HG02642 (cell line): Measurements from ENCODE around the gene CHP2.
"Not testable (repeated sequence)": the region's sequence is repeated elsewhere in the genome, so short reads cannot be mapped to it uniquely, and the experiment has no call there.

Source experiments
- ATAC-seq: cut with Tn5 transposase; IDR thresholded peaks from one replicate; pipeline ENCODE4 v1.9.1; 2021; ENCODE audit warnings: mild to moderate bottlenecking; ENCODE audit not compliant: unreplicated experiment, poor library complexity

The CHP2 gene

DNA sequence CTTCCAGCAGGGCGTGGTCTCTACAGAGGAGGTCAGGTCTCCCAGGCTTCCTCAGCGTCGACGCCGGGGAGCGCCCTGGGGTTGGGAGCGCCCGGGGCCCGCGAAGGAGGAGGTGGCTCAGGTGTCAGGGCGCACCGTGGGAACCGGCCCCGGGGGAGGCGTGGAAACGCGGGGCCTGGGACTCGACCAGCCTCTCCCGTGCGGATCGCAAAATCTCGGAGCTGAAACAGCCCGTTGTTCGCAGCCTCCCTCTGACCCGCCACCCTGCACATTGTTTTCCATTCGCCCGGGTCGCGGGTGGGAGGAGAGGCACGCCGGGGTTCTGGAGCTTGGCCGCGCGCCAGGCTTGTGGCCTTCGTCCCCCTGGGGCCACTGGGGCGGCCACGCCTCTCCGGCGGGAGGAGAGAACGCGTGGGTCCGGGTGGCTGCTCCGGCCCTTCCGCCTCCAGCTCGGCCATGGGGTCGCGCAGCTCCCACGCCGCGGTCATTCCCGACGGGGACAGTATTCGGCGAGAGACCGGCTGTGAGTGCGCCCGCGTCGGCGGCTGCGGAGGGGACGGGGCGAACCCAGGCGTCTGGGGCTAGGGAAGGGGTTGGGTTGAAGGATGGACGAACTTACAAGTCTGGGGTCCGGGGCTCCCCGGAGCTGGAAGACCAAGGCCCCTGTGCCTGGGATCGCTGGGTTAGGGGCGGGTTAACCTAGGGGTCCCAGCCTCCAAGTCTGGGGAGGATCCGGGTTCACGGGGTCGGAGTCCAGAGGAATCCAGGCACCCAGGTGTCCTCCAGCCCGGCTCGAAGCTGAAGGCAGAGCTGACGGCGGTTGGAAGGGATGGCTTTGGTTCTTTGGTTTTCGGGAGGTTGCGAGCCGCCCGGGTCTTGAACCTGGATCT is at the start of gene CHP2:
TSS of gene CHP2 (plus strand) at position 433 of the 890 bp plus-strand sequence. CDS start at position 457, 24 bp downstream.
- no peak for ATAC-seq

DNA sequence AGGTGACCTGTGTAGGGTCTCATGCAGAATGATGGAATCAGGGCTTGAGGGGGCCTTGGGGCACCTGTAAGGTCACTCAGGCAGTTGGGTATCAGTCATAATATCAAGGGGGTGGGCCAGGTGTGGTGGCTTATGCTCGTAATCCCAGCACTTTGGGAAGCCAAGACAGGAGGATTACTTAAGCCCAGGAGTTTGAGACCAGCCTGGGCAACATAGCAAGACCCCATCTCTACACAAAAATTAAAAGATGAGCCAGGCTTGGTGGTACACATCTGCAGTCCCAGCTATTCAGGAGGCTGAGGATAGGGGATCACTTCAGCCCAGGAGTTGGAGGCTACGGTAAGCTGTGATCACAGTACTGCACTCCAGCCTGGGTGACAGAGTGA is 49.3 kb upstream of the CHP2 start:
- no peak for ATAC-seq

DNA sequence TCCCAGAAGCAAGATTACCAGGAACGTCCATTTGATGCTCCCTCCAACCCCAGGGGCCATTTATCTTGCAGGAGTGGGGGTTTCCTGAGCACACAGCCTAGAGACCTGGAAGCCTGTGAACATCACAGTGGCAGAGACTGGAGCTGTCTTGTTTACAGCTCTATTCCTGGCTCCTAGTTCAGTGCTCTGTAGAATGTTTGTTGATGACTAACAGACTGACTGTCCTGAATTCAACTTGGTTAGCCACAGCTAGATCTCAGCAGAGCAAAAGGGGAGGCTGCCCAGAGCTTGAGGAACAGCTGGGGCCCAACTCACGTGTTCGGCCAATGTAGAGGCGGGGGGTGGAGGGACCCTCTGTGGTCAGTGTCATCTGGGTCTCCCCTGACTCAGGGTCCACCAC is 48.4 kb upstream of the CHP2 start:
- no peak for ATAC-seq

DNA sequence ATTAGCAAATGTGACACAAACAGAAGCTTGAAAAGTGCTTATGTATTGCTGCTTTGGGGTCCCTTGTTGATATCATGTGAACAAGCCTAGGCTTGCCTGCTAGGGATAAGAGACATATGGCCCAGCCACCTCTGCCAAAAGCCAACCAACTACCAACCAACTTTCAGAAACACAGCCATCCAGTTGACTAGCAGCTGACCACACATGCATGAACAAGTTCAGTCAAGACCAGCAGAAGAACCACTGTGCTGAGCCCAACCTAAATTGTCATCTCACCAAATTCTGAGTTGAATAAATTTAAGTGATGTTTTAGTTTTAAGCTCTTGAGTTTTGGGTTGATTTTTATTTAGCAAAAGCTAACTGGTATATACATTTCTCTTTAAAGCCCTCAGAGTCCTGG is 45.3 kb upstream of the CHP2 start:
- no peak for ATAC-seq

DNA sequence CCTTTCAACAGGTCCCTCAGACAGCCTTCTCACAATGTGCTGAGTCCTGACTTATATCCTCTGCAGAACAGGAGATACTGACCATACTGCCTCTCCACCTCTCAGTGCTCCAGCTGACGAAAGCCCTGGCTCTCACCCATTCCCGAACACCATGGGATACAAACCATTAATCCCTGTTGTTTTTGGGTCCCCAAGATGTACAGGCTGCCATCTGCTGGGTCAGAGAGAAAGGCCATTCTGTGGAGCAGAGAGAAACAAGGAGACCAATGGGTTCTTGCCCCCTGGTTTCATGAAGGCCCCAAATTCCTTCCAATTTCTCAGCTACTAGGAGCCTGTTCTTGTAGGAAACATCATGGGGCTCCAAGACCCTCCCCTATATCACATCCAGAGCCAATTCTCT is 44.8 kb upstream of the CHP2 start:
- no peak for ATAC-seq

DNA sequence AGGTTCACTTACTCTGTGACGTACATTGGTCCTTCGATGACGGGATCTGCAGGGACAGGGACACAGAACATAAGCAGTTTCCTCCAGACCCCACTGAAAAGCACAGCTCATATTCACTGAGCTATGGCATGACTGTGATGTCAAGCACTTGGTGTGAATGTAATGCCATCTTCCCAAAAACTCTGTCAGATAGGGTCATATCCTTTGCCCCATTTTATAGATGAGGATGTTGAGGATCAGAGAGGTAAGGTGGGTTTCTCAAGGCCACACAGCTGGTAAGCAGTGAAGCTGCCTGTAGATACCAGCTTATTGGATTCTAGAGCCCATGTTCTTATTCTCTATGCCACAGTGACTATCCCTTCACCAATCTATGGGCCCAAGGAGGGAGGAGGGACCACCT is 44.3 kb upstream of the CHP2 start:
- no peak for ATAC-seq

DNA sequence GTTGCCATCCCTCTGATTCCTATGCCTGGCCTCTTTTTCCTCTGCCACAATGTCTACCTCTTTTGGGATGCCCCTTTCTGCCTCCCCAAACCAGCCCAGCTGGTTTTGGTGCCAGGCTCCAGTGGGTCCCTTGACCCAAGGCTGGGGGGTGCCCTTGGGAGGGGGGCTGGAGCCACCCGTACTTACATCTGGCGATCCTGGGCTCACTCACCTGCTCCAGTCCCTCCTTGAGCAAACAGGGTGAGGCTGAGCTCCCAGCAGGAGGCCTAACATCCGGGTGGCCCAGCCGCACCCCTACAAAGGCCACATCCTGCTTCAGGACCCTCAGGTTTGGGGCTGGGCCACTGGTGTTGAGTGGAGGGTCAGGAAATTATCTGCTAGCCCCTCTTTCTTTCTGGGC is 43.0 kb upstream of the CHP2 start:
- no peak for ATAC-seq

DNA sequence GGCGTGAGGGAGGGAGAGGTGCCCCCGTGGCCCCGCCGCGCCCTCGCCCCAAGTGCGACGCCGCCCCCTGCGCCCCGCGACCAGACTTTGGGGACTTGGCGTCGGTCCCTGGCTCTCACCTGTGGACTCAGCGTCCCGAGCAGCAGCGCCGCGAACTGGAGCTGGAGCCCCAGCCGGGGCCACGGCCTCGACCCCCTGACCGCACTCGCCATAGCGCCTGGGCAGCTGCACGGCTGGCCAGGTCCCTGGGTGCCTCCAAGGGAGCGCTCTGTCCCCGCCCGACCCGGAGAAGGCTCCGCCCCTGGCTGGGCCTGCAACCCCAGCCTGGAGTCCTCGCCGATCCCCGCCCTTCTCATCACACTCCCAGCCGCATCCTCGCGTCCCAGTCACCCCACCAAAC is 41.9 kb upstream of the CHP2 start, which contains the start of gene ERN2:
TSS of gene ERN2 (minus strand) at position 247 of the 400 bp plus-strand sequence. CDS start at position 212, 35 bp downstream.
- ATAC-seq, result no peak

DNA sequence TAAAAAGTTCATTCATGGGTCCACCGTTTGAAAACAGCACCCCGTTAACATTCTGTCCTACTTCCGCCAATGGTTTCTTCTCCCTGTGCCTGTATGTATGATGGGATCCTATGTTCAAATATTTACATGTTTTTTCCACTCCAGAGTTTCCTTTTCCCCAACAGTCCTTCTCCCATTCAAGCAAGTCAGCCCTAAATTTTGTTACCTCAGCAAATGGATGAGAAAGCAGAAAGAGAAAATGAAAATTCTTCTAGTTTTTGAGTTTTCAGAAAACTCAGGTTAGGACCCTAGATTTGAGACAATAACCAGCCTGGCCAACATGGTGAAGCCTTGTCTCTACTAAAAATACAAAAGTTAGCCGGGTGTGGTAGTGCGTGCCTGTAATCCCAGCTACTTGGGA is 38.3 kb upstream of the CHP2 start:
- no peak for ATAC-seq

DNA sequence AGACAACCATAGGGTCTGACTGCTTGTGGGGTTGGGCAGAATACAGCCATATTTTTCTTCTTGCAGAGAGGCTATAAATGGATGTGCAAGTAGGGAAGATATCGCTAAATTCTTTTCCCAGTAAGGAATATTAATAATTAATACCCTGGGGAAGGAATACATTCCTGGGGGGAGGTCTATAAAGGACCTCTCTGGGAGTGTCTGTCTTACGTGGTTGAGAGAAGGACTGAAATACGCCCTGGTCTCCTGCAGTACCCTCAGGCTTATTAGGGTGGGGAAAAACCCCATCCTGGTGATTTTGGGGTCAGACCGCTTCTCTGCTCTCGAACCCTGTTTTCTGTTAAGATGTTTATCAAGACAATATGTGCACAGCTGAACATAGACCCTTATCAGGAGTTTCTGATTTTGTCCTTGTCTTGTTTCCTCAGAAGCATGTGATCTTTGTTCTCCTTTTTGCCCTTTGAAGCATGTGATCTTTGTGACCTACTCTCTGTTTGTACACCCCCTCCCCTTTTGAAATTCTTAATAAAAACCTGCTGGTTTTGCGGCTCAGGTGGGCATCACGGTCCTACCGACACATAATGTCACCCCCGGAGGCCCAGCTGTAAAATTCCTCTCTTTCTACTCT is 32.1 kb upstream of the CHP2 start:
- ATAC-seq, result not testable (repeated sequence)

DNA sequence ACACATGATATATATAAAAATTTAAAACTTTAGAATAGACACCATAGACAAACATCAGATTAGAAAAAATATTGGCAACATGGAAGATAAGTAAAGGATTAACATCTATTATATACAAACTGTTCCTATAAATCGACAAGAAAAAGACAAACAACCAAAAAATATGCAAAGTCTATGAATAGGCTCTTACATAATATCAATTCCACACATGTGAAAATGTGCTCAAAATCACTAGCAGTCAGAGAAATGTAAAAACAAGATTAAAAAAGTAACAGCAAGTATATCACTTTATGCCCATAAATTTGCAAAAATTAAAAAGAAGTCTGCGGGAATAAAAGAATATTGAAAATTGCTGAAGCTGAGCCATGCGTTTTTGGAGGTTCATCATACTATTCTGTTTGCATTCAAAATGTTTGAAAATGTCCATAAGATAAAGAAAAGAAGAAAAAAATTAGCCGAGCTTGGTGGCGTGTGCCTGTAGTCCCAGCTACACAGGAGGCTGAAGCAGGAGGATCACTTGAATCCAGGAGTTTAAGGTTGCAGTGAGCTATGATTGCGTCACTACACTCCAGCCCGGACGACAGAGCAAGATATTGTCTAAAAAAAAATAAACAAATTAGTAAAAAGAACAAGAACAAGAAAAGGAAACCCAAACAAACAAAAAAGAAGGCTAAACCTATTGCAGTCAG is 30.6 kb upstream of the CHP2 start:
- ATAC-seq, result no peak

DNA sequence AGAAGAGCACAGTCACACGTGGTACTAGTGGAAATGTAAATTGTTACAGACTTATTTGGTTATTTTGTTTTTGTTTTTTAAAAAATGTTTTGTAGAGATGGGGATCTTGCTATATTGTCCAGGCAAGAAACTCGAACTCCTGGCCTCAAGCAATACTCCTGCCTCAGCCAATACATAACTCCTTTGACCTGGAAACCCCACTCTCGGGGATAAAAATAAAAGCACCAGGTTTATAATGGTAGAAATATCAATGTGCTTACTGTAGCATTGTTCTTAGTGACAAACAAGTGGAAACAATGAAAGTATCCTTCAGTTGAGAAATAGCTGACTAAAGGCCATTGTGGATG is 30.1 kb upstream of the CHP2 start:
- no peak for ATAC-seq

DNA sequence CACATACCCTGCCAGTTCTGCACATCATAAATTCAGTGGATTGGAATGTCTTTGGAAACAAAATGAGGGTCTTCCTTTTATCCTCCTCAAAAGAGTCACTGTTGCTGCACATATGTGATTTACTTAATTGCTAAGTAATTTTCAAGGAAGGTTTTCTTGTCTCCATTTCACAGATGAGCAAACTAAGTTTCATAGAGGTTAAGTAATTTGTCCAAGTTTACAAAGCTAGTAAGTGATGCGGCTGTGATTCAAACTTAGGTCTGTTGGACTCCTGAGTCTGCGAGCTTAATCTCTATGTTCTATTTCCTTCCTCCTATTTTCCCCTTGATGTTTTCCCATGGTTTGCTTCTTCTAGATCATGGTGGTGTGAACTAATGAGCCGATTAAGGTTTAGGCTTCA is 28.1 kb upstream of the CHP2 start:
- ATAC-seq, result no peak

DNA sequence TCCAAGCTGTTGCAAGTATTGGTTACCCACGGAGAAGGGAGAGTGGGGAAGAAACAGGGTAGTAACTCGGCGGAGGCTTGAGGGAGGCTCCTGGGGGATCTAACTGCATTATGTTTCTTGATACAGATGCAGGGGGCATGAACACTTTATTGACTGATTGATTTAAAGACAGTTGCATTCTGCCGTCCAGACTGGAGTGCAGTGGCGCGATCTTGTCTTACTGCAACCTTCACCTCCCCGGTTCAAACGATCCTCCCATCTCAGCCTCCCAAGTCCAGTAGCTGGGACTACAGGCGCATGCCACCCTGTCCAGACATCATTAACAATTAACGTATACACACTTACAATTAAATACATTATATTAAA is 26.7 kb upstream of the CHP2 start:
- no peak for ATAC-seq

DNA sequence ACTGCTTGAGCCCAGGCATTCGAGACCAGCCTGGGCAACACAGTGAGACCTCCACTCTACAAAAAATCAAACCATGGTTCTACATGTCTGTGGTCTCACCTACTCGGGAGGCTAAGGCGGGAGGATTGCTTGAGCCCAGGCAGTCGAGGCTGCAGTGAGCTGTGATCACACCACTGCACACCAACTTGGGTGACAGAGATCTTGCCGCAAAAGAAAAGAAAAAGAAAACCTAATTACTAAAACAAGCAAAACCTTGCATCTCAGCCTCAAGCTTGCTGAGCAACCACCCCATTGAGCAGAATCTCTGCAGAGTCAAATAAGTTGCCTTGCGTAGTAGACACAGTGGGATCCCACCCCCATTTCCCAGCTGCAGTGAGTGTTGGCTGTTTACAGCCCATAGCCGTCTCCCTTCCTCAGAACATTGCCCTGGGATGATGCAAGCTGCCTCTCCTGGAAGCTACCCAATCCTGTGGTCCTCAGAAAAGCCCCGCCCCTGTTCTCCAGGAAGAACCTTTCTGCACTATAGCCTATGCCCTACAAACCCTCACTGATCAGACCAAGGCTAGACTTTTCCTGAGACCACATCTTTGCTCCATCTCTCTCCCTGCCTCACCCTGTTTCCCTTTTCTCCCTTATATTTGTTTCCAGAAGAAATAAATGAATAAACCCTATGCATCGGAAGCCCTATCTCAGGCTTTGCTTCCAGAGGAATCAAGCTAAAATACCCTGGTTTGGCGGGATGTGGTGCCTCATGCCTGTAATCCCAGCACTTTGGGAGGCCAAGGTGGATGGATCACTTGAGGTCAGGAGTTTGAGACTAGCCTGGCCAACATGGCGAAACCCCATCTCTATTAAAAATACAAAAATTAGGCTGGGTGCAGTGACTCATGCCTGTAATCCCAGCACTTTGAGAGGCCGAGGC is 25.1 kb upstream of the CHP2 start:
- no peak for ATAC-seq

DNA sequence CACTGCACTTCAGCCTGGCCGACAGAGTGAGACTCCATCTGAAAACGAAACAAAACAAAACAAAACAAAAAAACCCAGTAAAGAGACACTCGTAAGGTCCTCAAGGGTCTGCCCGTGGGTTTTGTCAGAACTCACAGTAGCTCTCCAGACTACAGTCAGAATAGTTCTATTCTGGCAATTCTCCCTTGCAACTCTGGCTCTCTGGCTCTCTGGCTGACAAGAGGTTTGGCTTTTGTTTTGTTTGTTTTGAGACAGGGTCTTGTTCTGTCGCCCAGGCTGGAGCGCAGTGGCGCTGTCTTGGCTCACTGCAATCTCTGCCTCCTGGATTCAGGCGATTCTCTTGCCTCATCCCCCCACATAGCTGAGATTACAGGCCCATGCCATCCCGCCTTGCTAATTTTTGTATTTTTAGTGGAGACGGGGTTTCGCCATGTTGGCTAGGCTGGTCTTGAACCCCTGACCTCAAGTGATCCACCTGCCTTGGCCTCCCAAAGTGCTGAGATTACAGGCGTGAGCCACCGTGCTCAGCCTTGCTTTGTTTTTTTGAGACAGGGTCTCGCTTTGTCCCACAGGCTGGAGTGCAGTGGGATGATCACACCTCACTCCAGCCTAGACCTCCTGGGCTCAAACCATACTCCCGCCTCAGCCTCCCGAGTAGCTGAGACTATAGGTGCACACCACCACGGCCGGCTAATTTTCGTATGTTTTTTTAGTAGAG is 20.5 kb upstream of the CHP2 start:
- no peak for ATAC-seq

DNA sequence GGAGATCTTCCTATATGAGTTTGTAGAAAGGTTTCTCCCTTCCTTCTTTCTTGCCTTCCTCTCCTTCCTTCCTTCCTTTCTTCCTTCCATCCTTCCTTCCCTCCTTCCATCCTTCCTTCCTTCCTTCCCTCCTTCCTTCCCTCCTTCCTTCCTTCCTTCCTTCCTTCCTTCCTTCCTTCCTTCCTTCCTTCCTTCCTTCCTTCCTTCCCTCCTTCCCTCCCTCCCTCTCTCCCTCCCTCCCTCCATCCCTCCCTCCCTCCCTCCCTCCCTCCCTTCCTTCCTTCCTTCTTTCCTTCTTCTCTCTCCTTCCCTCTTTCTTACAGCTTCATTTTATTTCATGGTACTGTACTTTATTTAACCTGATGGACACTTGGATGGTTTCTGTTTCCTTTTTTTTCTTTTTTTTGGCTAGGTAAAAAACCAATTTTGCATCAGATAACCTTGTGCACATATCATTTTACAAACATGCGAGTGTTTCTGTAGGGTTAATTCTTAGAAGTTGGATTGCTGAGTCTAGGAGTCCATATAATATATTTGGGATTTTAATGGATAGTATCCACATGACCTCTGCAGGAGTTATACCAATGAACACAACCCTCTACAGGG is 17.3 kb upstream of the CHP2 start:
- ATAC-seq, result not testable (repeated sequence)

DNA sequence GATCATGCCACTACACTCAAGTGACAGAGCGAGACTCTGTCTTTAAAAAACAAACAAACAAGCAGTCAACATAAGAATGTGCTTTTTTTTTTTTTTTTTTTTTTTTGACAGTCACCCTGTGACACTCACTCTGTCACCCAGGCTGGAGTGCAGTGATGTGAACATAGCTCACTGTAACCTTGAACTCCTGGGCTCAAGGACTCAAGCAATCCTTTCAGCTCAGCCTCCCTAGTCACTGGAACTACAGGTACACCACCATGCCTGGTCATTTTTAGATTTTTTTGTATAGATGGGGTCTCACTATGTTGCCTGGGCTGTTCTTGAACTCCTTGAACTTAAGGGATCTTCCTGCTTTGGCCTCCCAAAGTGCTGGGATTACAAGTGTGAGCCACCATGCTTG is 15.3 kb upstream of the CHP2 start:
- no peak for ATAC-seq

DNA sequence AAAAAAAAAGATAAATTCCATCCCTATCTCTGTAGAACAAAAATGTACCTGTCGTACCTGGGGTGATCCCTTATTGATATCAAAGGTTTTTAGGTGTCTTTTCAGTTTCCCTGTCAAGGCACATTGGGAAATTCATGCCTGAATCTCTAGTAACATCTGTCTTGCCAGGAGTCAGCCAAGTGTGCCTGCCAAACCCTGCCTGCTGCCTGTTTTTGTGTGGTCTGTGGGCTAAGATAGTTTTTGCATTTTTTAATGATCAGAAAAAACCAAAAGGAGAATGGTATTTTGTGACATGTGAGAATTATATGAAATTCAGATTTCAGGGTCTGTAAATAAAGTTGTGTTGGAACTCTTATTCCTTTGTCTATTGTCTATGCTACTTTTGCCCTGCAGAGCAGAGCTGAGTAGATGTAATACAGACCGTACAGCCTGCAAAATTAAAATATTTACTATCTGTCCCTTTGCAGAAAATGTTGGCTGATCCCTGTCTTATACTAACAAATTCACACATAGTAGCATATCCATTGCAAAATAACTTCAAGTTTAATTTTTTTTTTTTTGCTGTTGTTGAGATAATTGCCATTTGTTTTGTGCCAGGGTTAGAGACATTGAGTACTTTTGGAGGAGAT is 13.0 kb upstream of the CHP2 start:
- ATAC-seq, result no peak
